Neural cell (in vitro differentiated cells): Measurements from ENCODE around the gene PDHX. TPM values are rescaled to one million over a fixed set of nuclear protein-coding genes. Genes with fewer than 3 reads are reported as not detected.

Experiments
- H2AFZ ChIP-seq: fragments of 200-600, 300-800 bp; sonication (generic), shearing (Covaris generic); 2 replicates; pipeline ENCODE4 v1.6.0; 2014; ENCODE audit warnings: low read depth, mild to moderate bottlenecking, antibody characterized with exemption, low read length, moderate library complexity
- H3F3A ChIP-seq: fragments of 200-600 bp; shearing (Covaris generic); 2 replicates; pipeline ENCODE4 v1.6.1; 2016; ENCODE audit warnings: mild to moderate bottlenecking, moderate library complexity, mixed read lengths, antibody characterized with exemption, low read length; ENCODE audit not compliant: insufficient read depth, poor library complexity, severe bottlenecking
- H3K27ac ChIP-seq: fragments of 200-600, 300-800 bp; sonication (generic), shearing (Covaris generic); 2 replicates; pipeline ENCODE4 v1.5.1; 2014; ENCODE audit warnings: mild to moderate bottlenecking, low read length, moderate library complexity
- H3K27me3 ChIP-seq: fragments of 300-800, 200-600 bp; sonication (generic), shearing (Covaris generic); 2 replicates; pipeline ENCODE4 v1.6.0; 2014; ENCODE audit warnings: mild to moderate bottlenecking, low read depth, low read length, moderate library complexity; ENCODE audit not compliant: insufficient read depth
- H3K36me3 ChIP-seq: fragments of 300-800, 200-600 bp; sonication (generic), shearing (Covaris generic); 2 replicates; pipeline ENCODE4 v1.5.1; 2014; ENCODE audit warnings: mild to moderate bottlenecking, antibody characterized with exemption, low read length, moderate library complexity; ENCODE audit not compliant: insufficient read depth
- H3K4me2 ChIP-seq: fragments of 300-800, 200-600 bp; sonication (generic), shearing (Covaris generic); 2 replicates; pipeline ENCODE4 v1.6.0; 2014; ENCODE audit warnings: mild to moderate bottlenecking, low read length
- H3K4me3 ChIP-seq: fragments of 300-800, 200-600 bp; sonication (generic), shearing (Covaris generic); 2 replicates; pipeline ENCODE4 v1.5.1; 2014; ENCODE audit warnings: mild to moderate bottlenecking, low read length, moderate library complexity
- H3K79me2 ChIP-seq: fragments of 200-600 bp; shearing (Covaris generic); replicated peaks from 2 replicates; pipeline ENCODE4 v1.6.0; 2014; ENCODE audit warnings: mild to moderate bottlenecking, low read length, moderate library complexity; ENCODE audit not compliant: insufficient read depth
- H3K9ac ChIP-seq: fragments of 300-800, 200-600 bp; sonication (generic), shearing (Covaris generic); 2 replicates; pipeline ENCODE4 v1.6.1; 2016; ENCODE audit warnings: mild to moderate bottlenecking, low read length, mixed read lengths
- H3K9me2 ChIP-seq: fragments of 200-600 bp; shearing (Covaris generic); 2 replicates; pipeline ENCODE4 v1.6.1; 2016; ENCODE audit warnings: mild to moderate bottlenecking, low read length, mixed read lengths; ENCODE audit not compliant: insufficient read depth
- H3K9me3 ChIP-seq: fragments of 200-600, 300-800 bp; sonication (generic), shearing (Covaris generic); 2 replicates; pipeline ENCODE4 v1.6.1; 2016; ENCODE audit warnings: mild to moderate bottlenecking, mixed run types, low read length, moderate library complexity, mixed read lengths
- H4K20me1 ChIP-seq: fragments of 200-600 bp; shearing (Covaris generic); 2 replicates; pipeline ENCODE4 v1.6.1; 2016; ENCODE audit warnings: mild to moderate bottlenecking, mixed run types; ENCODE audit not compliant: insufficient read depth
- CTCF ChIP-seq: fragments of 450-650 bp; IDR thresholded peaks from 2 replicates; pipeline ENCODE4 v1.5.1; 2014; ENCODE audit warnings: antibody characterized with exemption, mild to moderate bottlenecking, moderate library complexity; ENCODE audit not compliant: poor library complexity, severe bottlenecking
- EP300 ChIP-seq: fragments of 450-650 bp; conservative IDR thresholded peaks from 2 replicates; pipeline ENCODE4 v1.6.1; 2014; ENCODE audit warnings: antibody characterized with exemption, mild to moderate bottlenecking, moderate library complexity; ENCODE audit not compliant: poor library complexity, severe bottlenecking
- EZH2 ChIP-seq: fragments of 200-600, 300-800 bp; shearing (Covaris generic), sonication (generic); IDR thresholded peaks from 2 replicates; pipeline ENCODE4 v1.6.1; 2014; ENCODE audit warnings: antibody characterized with exemption, low read length, borderline replicate concordance, mild to moderate bottlenecking; ENCODE audit not compliant: insufficient read depth, poor library complexity, severe bottlenecking
- MXI1 ChIP-seq: fragments of 450-650 bp; conservative IDR thresholded peaks from 2 replicates; pipeline ENCODE4 v1.6.1; 2014; ENCODE audit warnings: antibody characterized with exemption, mild to moderate bottlenecking; ENCODE audit not compliant: poor library complexity, severe bottlenecking
- POLR2AphosphoS5 ChIP-seq: IDR thresholded peaks from 2 replicates; pipeline ENCODE4 v1.6.1; 2012
- RAD21 ChIP-seq: fragments of 450-650 bp; conservative IDR thresholded peaks from 2 replicates; pipeline ENCODE4 v1.6.1; 2014; ENCODE audit warnings: antibody characterized with exemption, mild to moderate bottlenecking, moderate library complexity
- REST ChIP-seq: IDR thresholded peaks from 2 replicates; pipeline ENCODE4 v1.6.1; 2012; ENCODE audit warnings: borderline replicate concordance
- SMC3 ChIP-seq: fragments of 450-650 bp; conservative IDR thresholded peaks from 2 replicates; pipeline ENCODE4 v1.6.1; 2014; ENCODE audit warnings: antibody characterized with exemption, mild to moderate bottlenecking, moderate library complexity; ENCODE audit not compliant: poor library complexity
- TAF1 ChIP-seq: IDR thresholded peaks from 2 replicates; pipeline ENCODE4 v1.6.1; 2012; ENCODE audit warnings: low read depth
- polyA plus RNA-seq: library from polyadenylated mRNA; depleted of rRNA; stranded (reverse); fragments of >200 nt; gene quantifications from 2 replicates; pipeline ENCODE4 v1.2.3, GENCODE V29; 2014

The PDHX gene
- polyA plus RNA-seq, 1 donor from 2014 or later, result 59.8 TPM

- no peaks in the 10 kb centered on the region for H3K79me2 ChIP-seq
- no peaks in the 10 kb centered on the region for H3K9me2 ChIP-seq
- H3K9me3 ChIP-seq, result no peaks in the 10 kb centered on the region
- H3F3A ChIP-seq, result no peaks in the 10 kb centered on the region
- H3K4me2 ChIP-seq, result no peak overlapping the region
- no peak overlapping the region for H3K27ac ChIP-seq
- H3K9ac ChIP-seq, result no peak overlapping the region
- TF ChIP-seq CTCF, result no peak
- no peak for TF ChIP-seq TAF1
- TF ChIP-seq POLR2AphosphoS5, result no peak
- TF ChIP-seq EP300, result no peak
- no peak for TF ChIP-seq EZH2
- TF ChIP-seq MXI1, result no peak
- TF ChIP-seq SMC3, result no peak
- TF ChIP-seq REST, result no peak
- TF ChIP-seq RAD21, result no peak
- no peaks in the 10 kb centered on the region for H3K36me3 ChIP-seq
- H3K27me3 ChIP-seq, result no peaks in the 10 kb centered on the region
- H4K20me1 ChIP-seq, result no peaks in the 10 kb centered on the region
- H2AFZ ChIP-seq, result no peak overlapping the region
- no peak overlapping the region for H3K4me3 ChIP-seq
Measured at GRCh38 chr11:35010654-35011053, 94.2 kb downstream of the PDHX start.

- Histone ChIP-seq H3K79me2 (no peaks in the 10 kb centered on the region), H3K9me2 (no peaks in the 10 kb centered on the region), H3K9me3 (no peaks in the 10 kb centered on the region), H3K27ac (no peak overlapping the region), H3K27me3 (no peaks in the 10 kb centered on the region), H2AFZ (no peak overlapping the region), H3F3A (no peaks in the 10 kb centered on the region), H3K36me3 (no peaks in the 10 kb centered on the region), H3K4me2 (no peak overlapping the region), H3K4me3 (no peak overlapping the region), H4K20me1 (no peaks in the 10 kb centered on the region), H3K9ac (no peak overlapping the region)
- no peak for TF ChIP-seq REST
- TF ChIP-seq POLR2AphosphoS5, result no peak
- TF ChIP-seq EP300, result no peak
- no peak for TF ChIP-seq TAF1
- no peak for TF ChIP-seq CTCF
- no peak for TF ChIP-seq RAD21
- no peak for TF ChIP-seq MXI1
- no peak for TF ChIP-seq SMC3
- no peak for TF ChIP-seq EZH2
Measured at GRCh38 chr11:35011389-35011788, 95.0 kb downstream of the PDHX start.
